ENCODE measurements around the gene XPNPEP1.

DNA sequence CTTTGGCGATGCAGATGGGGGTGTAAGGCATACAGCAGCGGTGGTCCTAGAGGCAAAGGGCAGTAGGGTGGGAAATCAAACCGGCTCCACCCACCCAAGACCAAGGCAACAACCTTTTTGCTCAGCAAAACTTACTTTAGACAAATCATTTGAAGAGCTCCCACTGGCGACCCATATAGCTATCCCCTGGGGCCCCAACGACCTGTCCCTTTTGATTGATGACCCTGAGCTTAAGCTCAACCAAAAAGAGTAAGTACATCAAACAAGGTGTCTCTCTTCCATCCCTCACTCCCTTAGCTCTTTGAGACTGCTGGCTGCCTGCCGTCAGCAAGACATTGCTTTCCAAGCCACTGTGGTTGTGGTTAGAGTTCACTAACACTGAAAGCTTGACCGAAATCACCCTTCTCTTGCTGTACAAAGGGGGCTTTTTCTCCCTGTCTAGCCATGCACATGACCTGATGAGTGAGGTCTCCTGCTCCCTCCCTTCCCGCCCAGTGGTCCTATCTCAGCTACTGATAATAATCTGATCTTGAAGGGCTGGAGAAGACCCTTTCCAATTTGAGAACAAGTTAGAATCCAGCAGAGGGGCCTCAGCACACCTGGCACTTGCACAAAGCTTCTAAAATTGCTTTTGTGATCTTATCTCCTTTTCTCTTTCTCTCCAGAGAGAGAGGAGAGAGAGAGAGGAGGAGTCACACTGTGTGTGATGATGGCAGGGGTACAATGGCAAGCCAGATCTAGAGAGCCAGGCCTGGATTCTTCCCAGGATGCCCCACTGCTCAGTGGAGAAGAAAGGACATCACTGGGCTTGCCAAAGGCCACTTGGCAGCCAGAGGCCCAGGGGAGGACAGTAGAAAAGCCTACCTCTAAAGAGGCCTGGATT is 42.2 kb downstream of the XPNPEP1 start:
- TF ChIP-seq, protein P1, sequence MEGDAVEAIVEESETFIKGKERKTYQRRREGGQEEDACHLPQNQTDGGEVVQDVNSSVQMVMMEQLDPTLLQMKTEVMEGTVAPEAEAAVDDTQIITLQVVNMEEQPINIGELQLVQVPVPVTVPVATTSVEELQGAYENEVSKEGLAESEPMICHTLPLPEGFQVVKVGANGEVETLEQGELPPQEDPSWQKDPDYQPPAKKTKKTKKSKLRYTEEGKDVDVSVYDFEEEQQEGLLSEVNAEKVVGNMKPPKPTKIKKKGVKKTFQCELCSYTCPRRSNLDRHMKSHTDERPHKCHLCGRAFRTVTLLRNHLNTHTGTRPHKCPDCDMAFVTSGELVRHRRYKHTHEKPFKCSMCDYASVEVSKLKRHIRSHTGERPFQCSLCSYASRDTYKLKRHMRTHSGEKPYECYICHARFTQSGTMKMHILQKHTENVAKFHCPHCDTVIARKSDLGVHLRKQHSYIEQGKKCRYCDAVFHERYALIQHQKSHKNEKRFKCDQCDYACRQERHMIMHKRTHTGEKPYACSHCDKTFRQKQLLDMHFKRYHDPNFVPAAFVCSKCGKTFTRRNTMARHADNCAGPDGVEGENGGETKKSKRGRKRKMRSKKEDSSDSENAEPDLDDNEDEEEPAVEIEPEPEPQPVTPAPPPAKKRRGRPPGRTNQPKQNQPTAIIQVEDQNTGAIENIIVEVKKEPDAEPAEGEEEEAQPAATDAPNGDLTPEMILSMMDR (IDR thresholded peaks at IDR 0.05; ENCODE audit: poor library complexity, severe bottlenecking): no peak
- no peak for TF ChIP-seq EP300 (conservative IDR thresholded peaks at IDR 0.05; ENCODE audit: poor library complexity, severe bottlenecking)
- no peak for TF ChIP-seq RAD21 (conservative IDR thresholded peaks at IDR 0.05)

Measured in neural cell (in vitro differentiated cells).